ENCODE measurements around the gene TIMM44. TPM values are rescaled to one million over a fixed set of nuclear protein-coding genes. Genes with fewer than 3 reads are reported as not detected.
"Not testable (repeated sequence)": the region's sequence is repeated elsewhere in the genome, so short reads cannot be mapped to it uniquely, and the experiment has no call there.

TIMM44 gene
- total RNA-seq, 1 donor from 2014 or later, result 43.7 TPM

GRCh38 chr19:7919610-7920518 lies 23.6 kb downstream of the TIMM44 start, which contains the start of gene SNAPC2:
Gene SNAPC2, plus strand, starts transcription at chr19:7920338. Its CDS starts 29 bp downstream, at chr19:7920367.
- Mint-ChIP-seq H3K4me3 (peak within 1 kb of the TSS; percentile 87), H3K9me3 (no peaks in the 10 kb centered on the region), H3K36me3 (peaks cover 3% of the 10 kb centered on the region), H3K27me3 (ENCODE audit: insufficient read depth, low read depth) (peaks cover 36% of the 10 kb centered on the region), H3K27ac (no peak within 1 kb of the TSS), H3K4me1 (peaks cover 39% of the 10 kb centered on the region)
- Histone ChIP-seq H3K9ac (no peak within 1 kb of the TSS), H3K4me3 (peak within 1 kb of the TSS; percentile 75), H3K4me2 (peak within 1 kb of the TSS; percentile 77), H3K4me1 (peaks cover 15% of the 10 kb centered on the region), H3F3A (ENCODE audit: low read depth) (peaks cover 53% of the 10 kb centered on the region), H3K36me3 (no peaks in the 10 kb centered on the region), H4K20me1 (ENCODE audit: low read depth) (peaks cover 49% of the 10 kb centered on the region), H3K79me2 (ENCODE audit: low read depth) (peaks cover 7% of the 10 kb centered on the region), H3K9me3 (ENCODE audit: low read depth) (no peaks in the 10 kb centered on the region), H3K27me3 (peaks cover 49% of the 10 kb centered on the region), H2AFZ (replicated peaks) (peak within 1 kb of the TSS; percentile 54), H3K27ac (peak within 1 kb of the TSS; percentile 66)
- DNase-seq (ENCODE audit: low spot score), result peak; percentile 97
- TF ChIP-seq EZH2 (IDR thresholded peaks at IDR 0.05) (no peak), CTCF (IDR thresholded peaks at IDR 0.05) (peak; percentile 25)

GRCh38 chr19:7918615-7919421 lies 24.6 kb downstream of the TIMM44 start:
- Histone ChIP-seq H3K4me3 (no peak overlapping the region), H3K9ac (no peak overlapping the region), H3K79me2 (ENCODE audit: low read depth) (no peaks in the 10 kb centered on the region), H3F3A (ENCODE audit: low read depth) (peaks cover 46% of the 10 kb centered on the region), H2AFZ (replicated peaks) (no peak overlapping the region), H4K20me1 (ENCODE audit: low read depth) (peaks cover 47% of the 10 kb centered on the region), H3K4me1 (peaks cover 15% of the 10 kb centered on the region), H3K9me3 (ENCODE audit: low read depth) (no peaks in the 10 kb centered on the region), H3K36me3 (no peaks in the 10 kb centered on the region), H3K4me2 (peak overlapping the region; percentile 99), H3K27ac (no peak overlapping the region), H3K27me3 (peaks cover 60% of the 10 kb centered on the region)
- DNase-seq (ENCODE audit: low spot score), result no peak
- Mint-ChIP-seq H3K36me3 (no peaks in the 10 kb centered on the region), H3K27ac (no peak overlapping the region), H3K27me3 (ENCODE audit: insufficient read depth, low read depth) (peaks cover 36% of the 10 kb centered on the region), H3K4me1 (peaks cover 36% of the 10 kb centered on the region), H3K4me3 (peak overlapping the region; percentile 87), H3K9me3 (no peaks in the 10 kb centered on the region)
- TF ChIP-seq CTCF (IDR thresholded peaks at IDR 0.05), result no peak
- no peak for TF ChIP-seq EZH2 (IDR thresholded peaks at IDR 0.05)
- no peak for TF ChIP-seq EZH2phosphoT487 (IDR thresholded peaks at IDR 0.05)

GRCh38 chr19:7918062-7918614 lies 25.3 kb downstream of the TIMM44 start:
- not testable (repeated sequence) for H3K9me3 ChIP-seq (ENCODE audit: low read depth); H3K79me2 ChIP-seq (ENCODE audit: low read depth); H3K36me3 ChIP-seq; H3K9ac ChIP-seq; H3K36me3 Mint-ChIP-seq; H2AFZ ChIP-seq (replicated peaks); H3K27ac ChIP-seq; H3K9me3 Mint-ChIP-seq; DNase-seq (ENCODE audit: low spot score); H3K27ac Mint-ChIP-seq
- H3K4me2 ChIP-seq, result peak overlapping the region; percentile 99
- peaks cover 64% of the 10 kb centered on the region for H3K27me3 ChIP-seq
- peaks cover 42% of the 10 kb centered on the region for H4K20me1 ChIP-seq (ENCODE audit: low read depth)
- H3K4me3 Mint-ChIP-seq, result peak overlapping the region; percentile 50
- peaks cover 37% of the 10 kb centered on the region for H3K27me3 Mint-ChIP-seq (ENCODE audit: insufficient read depth, low read depth)
- H3K4me3 ChIP-seq, result peak overlapping the region; percentile 59
- peaks cover 15% of the 10 kb centered on the region for H3K4me1 ChIP-seq
- H3K4me1 Mint-ChIP-seq, result peaks cover 33% of the 10 kb centered on the region
- H3F3A ChIP-seq (ENCODE audit: low read depth), result peaks cover 46% of the 10 kb centered on the region
